VCaP (cell line): Measurements from ENCODE around the gene XDH.

Experiments used
- H3K27ac ChIP-seq: fragments of 450-650 bp; 2 replicates; pipeline ENCODE4 v1.5.1; 2017
- CTCF ChIP-seq: fragments of 450-650 bp; conservative IDR thresholded peaks from 2 replicates; pipeline ENCODE4 v1.5.1; 2017; ENCODE audit warnings: mild to moderate bottlenecking, moderate library complexity

Gene XDH

GRCh38 chr2:31430439-31431165 lies 16.1 kb upstream of the XDH start:
- no peak for TF ChIP-seq CTCF
- no peak overlapping the region for H3K27ac ChIP-seq

GRCh38 chr2:31429759-31430438 lies 15.4 kb upstream of the XDH start:
- no peak overlapping the region for H3K27ac ChIP-seq
- TF ChIP-seq CTCF, result no peak

GRCh38 chr2:31429040-31429439 lies 14.5 kb upstream of the XDH start:
- TF ChIP-seq CTCF, result no peak
- H3K27ac ChIP-seq, result no peak overlapping the region

GRCh38 chr2:31428001-31428418 lies 13.5 kb upstream of the XDH start:
- TF ChIP-seq CTCF, result no peak
- H3K27ac ChIP-seq, result no peak overlapping the region

GRCh38 chr2:31426096-31426495 lies 11.6 kb upstream of the XDH start:
- H3K27ac ChIP-seq, result no peak overlapping the region
- TF ChIP-seq CTCF, result no peak

GRCh38 chr2:31421634-31422033 lies 7.1 kb upstream of the XDH start:
- TF ChIP-seq CTCF, result no peak
- peak overlapping the region; percentile 53 for H3K27ac ChIP-seq

GRCh38 chr2:31420936-31421335 lies 6.4 kb upstream of the XDH start:
- TF ChIP-seq CTCF, result no peak
- H3K27ac ChIP-seq, result peak overlapping the region; percentile 53; the same call in 1 of the 2 replicates
